GM18873 (cell line): Measurements from ENCODE around the gene FEM1B.

Experiments used
- ATAC-seq: cut with Tn5 transposase; IDR thresholded peaks from one replicate; pipeline ENCODE4 v1.9.1; 2021; ENCODE audit warnings: mild to moderate bottlenecking, moderate library complexity, moderate number of reproducible peaks; ENCODE audit not compliant: unreplicated experiment, low FRiP score

Gene FEM1B

DNA sequence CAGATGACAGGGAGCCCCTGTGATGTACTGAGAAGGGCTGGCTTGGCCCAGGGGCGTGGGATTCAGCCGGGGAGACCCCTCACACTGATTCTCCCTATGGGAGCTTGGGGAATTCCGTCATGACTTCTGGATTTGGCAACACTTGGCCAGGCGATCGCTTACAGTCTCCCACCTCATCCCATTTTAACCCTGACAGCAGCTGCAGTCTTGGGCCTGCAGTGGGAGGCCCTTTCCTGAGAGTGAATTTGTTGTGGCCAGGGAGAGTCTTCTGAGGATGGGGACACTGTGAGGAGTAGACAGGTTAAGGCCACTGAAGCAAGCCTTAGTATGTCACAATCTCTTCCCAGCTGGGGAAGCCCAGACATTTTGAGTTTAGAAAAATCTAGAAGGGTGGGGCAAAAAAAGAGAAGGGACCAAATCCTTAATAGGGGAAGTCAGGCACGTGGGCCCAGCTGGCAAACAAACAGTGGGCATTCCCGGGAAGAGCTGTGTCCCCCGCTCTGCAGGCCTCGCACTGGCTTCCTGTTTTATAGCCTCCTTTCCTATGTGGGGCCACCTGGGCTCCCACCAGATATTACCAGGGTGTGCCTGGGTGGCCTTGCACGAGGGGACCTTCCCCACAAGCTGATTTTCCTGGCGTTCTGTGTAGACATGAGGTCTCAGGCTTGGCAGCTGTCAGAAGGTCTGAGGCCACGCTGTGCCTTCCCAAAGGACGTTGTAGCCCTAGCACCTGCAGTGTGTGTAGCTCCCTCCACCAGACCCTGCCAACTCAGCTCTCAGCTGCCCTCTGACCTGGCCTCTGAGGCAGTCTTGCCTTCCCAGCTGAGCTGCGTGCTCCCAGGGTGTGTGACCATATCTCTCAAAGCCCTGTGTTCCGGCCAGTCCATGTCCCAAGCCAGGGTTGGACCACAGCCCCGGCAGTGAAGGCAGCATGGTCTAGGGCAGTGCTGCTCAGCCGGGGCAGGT lies 64.5 kb downstream of the FEM1B start:
- ATAC-seq: no peak

DNA sequence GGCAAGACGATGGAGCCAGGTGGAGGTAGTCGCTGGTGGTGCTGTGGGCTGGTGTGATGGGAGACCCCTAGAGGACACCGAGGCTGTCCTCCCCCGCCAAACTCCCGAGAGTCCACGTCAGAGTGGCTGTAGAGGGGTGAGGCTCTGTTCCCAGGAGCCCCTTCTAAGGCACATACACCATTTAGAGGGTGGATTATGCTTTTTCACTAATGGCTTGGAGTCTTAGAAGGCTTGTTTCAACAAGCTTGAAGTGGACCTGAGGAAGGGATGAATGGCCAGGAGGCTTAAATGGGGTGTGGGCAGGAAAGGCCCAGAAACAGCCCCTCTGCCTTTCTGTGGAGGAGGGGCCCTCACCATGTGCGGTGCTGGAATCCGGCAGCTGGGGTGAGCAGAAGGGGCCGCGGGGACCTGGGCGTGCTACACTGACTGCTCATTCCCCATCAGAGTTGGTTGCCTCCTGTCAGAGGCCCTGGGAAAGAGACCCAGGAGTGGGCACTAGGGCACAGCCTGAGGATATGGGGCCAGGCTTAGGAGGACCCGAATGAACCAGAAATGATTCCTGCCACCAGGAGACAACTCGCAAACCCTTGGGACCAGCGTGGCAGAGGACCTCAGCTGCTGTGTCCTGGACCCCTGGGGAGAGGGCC lies 66.2 kb downstream of the FEM1B start:
- ATAC-seq: no peak

GRCh38 chr15:68344600-68344999 lies 67.1 kb downstream of the FEM1B start:
- no peak for ATAC-seq
